Measurements from ENCODE around the gene DNPEP.

Gene DNPEP

GRCh38 chr2:219356834-219357233, 30.9 kb downstream of the DNPEP start:
- no peak overlapping the region for H3K27ac ChIP-seq (ENCODE audit: low read depth, low read length, poor library complexity, severe bottlenecking)
- no peaks in the 10 kb centered on the region for H3K36me3 ChIP-seq (ENCODE audit: insufficient read depth, low read length)
- H3K79me2 ChIP-seq (ENCODE audit: insufficient read depth, low read length): no peaks in the 10 kb centered on the region
- H3K4me3 ChIP-seq (ENCODE audit: low read depth, low read length, poor library complexity, severe bottlenecking): no peak overlapping the region
- H3K4me1 ChIP-seq (ENCODE audit: insufficient read depth, low read length, severe bottlenecking): no peaks in the 10 kb centered on the region
- H3K9ac ChIP-seq (ENCODE audit: low read length): no peak overlapping the region
- no peaks in the 10 kb centered on the region for H3K9me2 ChIP-seq (ENCODE audit: low read depth, low read length)
- H2AFZ ChIP-seq (ENCODE audit: low read length): no peak overlapping the region
- no peaks in the 10 kb centered on the region; the same call in none of the 2 replicates for H3K27me3 ChIP-seq (ENCODE audit: insufficient read depth, low read length)
- H4K20me1 ChIP-seq (ENCODE audit: insufficient read depth, low read length): no peaks in the 10 kb centered on the region
- no peaks in the 10 kb centered on the region for H3F3A ChIP-seq (ENCODE audit: insufficient read depth, low read length)
- TF ChIP-seq EZH2 (IDR thresholded peaks at IDR 0.05; ENCODE audit: borderline replicate concordance, low read length): no peak
- TF ChIP-seq, protein P1, sequence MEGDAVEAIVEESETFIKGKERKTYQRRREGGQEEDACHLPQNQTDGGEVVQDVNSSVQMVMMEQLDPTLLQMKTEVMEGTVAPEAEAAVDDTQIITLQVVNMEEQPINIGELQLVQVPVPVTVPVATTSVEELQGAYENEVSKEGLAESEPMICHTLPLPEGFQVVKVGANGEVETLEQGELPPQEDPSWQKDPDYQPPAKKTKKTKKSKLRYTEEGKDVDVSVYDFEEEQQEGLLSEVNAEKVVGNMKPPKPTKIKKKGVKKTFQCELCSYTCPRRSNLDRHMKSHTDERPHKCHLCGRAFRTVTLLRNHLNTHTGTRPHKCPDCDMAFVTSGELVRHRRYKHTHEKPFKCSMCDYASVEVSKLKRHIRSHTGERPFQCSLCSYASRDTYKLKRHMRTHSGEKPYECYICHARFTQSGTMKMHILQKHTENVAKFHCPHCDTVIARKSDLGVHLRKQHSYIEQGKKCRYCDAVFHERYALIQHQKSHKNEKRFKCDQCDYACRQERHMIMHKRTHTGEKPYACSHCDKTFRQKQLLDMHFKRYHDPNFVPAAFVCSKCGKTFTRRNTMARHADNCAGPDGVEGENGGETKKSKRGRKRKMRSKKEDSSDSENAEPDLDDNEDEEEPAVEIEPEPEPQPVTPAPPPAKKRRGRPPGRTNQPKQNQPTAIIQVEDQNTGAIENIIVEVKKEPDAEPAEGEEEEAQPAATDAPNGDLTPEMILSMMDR (IDR thresholded peaks at IDR 0.05; ENCODE audit: low read length): no peak
- no peak overlapping the region for H3K4me2 ChIP-seq (ENCODE audit: low read length)
- H3K9me3 ChIP-seq (ENCODE audit: low read length): no peaks in the 10 kb centered on the region

DNA sequence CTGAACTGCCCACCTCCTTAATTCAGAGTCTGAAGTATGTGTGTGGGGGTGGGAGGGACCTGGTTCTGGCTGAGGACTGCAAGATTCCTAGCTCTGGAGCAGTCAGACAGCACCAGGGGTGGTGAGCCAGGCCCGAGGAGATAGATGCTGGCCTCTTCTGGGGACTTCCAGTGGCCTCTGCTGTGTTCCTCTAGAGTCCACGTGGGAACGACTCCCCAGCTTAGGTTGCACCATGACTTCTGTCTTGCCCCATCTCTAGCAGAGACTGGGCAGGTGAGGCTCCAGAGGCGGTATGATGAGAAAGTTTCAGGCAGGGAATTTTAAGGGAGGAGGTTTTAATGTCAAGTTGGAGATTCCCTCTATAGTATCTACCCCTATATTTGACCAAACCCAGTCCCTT, 33.1 kb downstream of the DNPEP start:
- no peaks in the 10 kb centered on the region for H3K36me3 ChIP-seq (ENCODE audit: insufficient read depth, low read length)
- no peak overlapping the region for H3K4me2 ChIP-seq (ENCODE audit: low read length)
- H4K20me1 ChIP-seq (ENCODE audit: insufficient read depth, low read length): no peaks in the 10 kb centered on the region
- H3K4me1 ChIP-seq (ENCODE audit: insufficient read depth, low read length, severe bottlenecking): no peaks in the 10 kb centered on the region
- H3K4me3 ChIP-seq (ENCODE audit: low read depth, low read length, poor library complexity, severe bottlenecking): no peak overlapping the region
- H3K9me2 ChIP-seq (ENCODE audit: low read depth, low read length): no peaks in the 10 kb centered on the region
- H3K27me3 ChIP-seq (ENCODE audit: insufficient read depth, low read length): no peaks in the 10 kb centered on the region; the same call in 1 of the 2 replicates
- H2AFZ ChIP-seq (ENCODE audit: low read length): no peak overlapping the region
- H3K27ac ChIP-seq (ENCODE audit: low read depth, low read length, poor library complexity, severe bottlenecking): no peak overlapping the region
- H3K79me2 ChIP-seq (ENCODE audit: insufficient read depth, low read length): no peaks in the 10 kb centered on the region
- H3F3A ChIP-seq (ENCODE audit: insufficient read depth, low read length): no peaks in the 10 kb centered on the region
- H3K9ac ChIP-seq (ENCODE audit: low read length): no peak overlapping the region
- no peaks in the 10 kb centered on the region for H3K9me3 ChIP-seq (ENCODE audit: low read length)
- TF ChIP-seq, protein P1 (IDR thresholded peaks at IDR 0.05; ENCODE audit: low read length): no peak
- no peak for TF ChIP-seq EZH2 (IDR thresholded peaks at IDR 0.05; ENCODE audit: borderline replicate concordance, low read length)

- Histone ChIP-seq H3K4me2 (ENCODE audit: low read length) (no peak overlapping the region), H3K79me2 (ENCODE audit: insufficient read depth, low read length) (no peaks in the 10 kb centered on the region), H3F3A (ENCODE audit: insufficient read depth, low read length) (no peaks in the 10 kb centered on the region), H4K20me1 (ENCODE audit: insufficient read depth, low read length) (no peaks in the 10 kb centered on the region), H3K9ac (ENCODE audit: low read length) (no peak overlapping the region), H2AFZ (ENCODE audit: low read length) (no peak overlapping the region), H3K9me3 (ENCODE audit: low read length) (no peaks in the 10 kb centered on the region), H3K27ac (ENCODE audit: low read depth, low read length, poor library complexity, severe bottlenecking) (no peak overlapping the region), H3K27me3 (ENCODE audit: insufficient read depth, low read length) (no peaks in the 10 kb centered on the region), H3K4me1 (ENCODE audit: insufficient read depth, low read length, severe bottlenecking) (no peaks in the 10 kb centered on the region), H3K9me2 (ENCODE audit: low read depth, low read length) (no peaks in the 10 kb centered on the region), H3K36me3 (ENCODE audit: insufficient read depth, low read length) (no peaks in the 10 kb centered on the region), H3K4me3 (ENCODE audit: low read depth, low read length, poor library complexity, severe bottlenecking) (no peak overlapping the region)
- TF ChIP-seq, protein P1 (IDR thresholded peaks at IDR 0.05; ENCODE audit: low read length): no peak
- no peak for TF ChIP-seq EZH2 (IDR thresholded peaks at IDR 0.05; ENCODE audit: borderline replicate concordance, low read length)
These were observed 34.6 kb downstream of the DNPEP start for GRCh38 chr2:219353129-219353528.
